Measurements from ENCODE around the gene KRTAP1-5.

DNA sequence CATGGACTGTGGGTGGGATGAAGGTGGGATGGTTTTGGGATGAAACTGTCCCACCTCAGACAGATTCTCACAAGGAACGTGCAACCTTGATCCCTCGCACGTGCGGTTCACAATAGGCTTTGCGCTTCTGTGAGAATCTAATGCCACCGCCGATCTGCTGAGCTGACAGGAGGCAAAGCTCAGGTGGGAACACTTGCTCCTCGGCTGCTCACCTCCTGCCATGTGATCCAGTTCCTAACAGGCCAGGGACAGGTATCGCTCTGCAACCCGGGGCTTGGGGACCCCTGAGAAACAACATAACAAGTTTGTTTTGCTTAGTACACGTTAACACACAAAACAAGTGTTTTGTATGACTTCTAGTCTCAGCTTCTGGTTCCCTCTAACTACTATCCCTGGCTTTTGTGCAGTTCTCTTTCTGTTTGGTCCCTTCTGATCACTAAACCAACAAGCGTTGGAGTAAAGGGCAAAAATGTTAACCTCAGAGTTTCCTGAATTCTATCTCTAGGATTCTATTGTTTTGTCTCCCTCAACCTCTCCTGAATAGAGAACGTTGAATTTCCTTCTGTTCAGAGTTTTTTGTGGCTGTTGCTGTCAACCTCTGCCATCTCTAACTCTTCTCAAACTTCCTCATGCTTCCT lies 10.3 kb downstream of the KRTAP1-5 start:
- no peak for TF ChIP-seq CTCF (IDR thresholded peaks at IDR 0.05)
- TF ChIP-seq POLR2A (IDR thresholded peaks at IDR 0.05) = no peak

All from adrenal gland (tissue), 5 donors.